RWPE2 (cell line): Measurements from ENCODE around the gene ITSN2.

ENCODE experiments used
- ATAC-seq: fragments of 200-7000 bp; cut with Tn5 transposase; 3 replicates; pipeline ENCODE4 v1.9.1; 2021; ENCODE audit warnings: low read depth
- DNase-seq: peaks from one replicate; pipeline ENCODE4 v3.0.0-alpha.2; 2020; ENCODE audit warnings: low spot score
- H3K27ac ChIP-seq: fragments of 450-650 bp; 2 replicates; pipeline ENCODE4 v1.5.1; 2017; ENCODE audit warnings: mild to moderate bottlenecking; ENCODE audit not compliant: poor library complexity, severe bottlenecking
- H3K27me3 ChIP-seq: fragments of 250-450 bp; sonication (Bioruptor Pico); 2 replicates; pipeline ENCODE4 v1.5.1; 2021; ENCODE audit warnings: mild to moderate bottlenecking, moderate library complexity; ENCODE audit not compliant: insufficient read depth, poor library complexity, severe bottlenecking
- H3K36me3 ChIP-seq: fragments of 250-450 bp; sonication (Bioruptor Pico); 2 replicates; pipeline ENCODE4 v1.5.1; 2020; ENCODE audit warnings: low read depth, mild to moderate bottlenecking, moderate library complexity
- H3K4me1 ChIP-seq: fragments of 250-450 bp; sonication (Bioruptor Pico); 2 replicates; pipeline ENCODE4 v1.5.1; 2021; ENCODE audit warnings: mild to moderate bottlenecking, moderate library complexity; ENCODE audit not compliant: insufficient read depth, poor library complexity, severe bottlenecking
- H3K4me3 ChIP-seq: fragments of 250-450 bp; sonication (Bioruptor Pico); 2 replicates; pipeline ENCODE4 v1.5.1; 2021; ENCODE audit warnings: mild to moderate bottlenecking, moderate library complexity; ENCODE audit not compliant: severe bottlenecking
- H3K9me3 ChIP-seq: fragments of 250-450 bp; sonication (Bioruptor Pico); 2 replicates; pipeline ENCODE4 v1.5.1; 2021; ENCODE audit warnings: mild to moderate bottlenecking, moderate library complexity; ENCODE audit not compliant: severe bottlenecking
- TF ChIP-seq, protein P1 (sequence below): fragments of 450-650 bp; IDR thresholded peaks from one replicate; pipeline ENCODE4 v1.5.1; 2017; ENCODE audit warnings: mild to moderate bottlenecking, moderate library complexity; ENCODE audit not compliant: poor library complexity, severe bottlenecking

ITSN2 gene

DNA sequence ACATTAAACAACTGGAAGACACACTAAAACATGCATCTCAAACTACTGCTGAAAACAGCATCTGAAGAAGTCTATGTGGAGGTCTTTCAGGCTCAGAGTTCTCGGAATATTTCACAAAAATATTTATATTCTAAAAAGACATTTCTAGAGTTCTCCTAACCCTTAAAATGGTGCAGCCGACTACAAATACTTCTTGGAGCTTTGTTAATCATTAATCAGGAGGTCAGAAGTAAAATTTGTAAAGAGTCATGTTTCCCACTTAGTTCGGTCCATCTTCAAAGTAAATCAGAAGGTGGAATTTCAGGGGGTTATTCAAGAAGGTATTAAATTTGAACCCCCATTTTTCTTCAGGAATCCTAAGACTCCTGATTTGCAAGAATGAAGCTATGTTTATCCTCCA lies 112.7 kb downstream of the ITSN2 start:
- Histone ChIP-seq H3K36me3 (peaks cover 36% of the 10 kb centered on the region), H3K4me3 (no peak overlapping the region), H3K27me3 (no peaks in the 10 kb centered on the region), H3K9me3 (no peaks in the 10 kb centered on the region), H3K27ac (no peak overlapping the region), H3K4me1 (no peaks in the 10 kb centered on the region)
- DNase-seq (no peak), ATAC-seq (no peak)
- TF ChIP-seq, protein P1, sequence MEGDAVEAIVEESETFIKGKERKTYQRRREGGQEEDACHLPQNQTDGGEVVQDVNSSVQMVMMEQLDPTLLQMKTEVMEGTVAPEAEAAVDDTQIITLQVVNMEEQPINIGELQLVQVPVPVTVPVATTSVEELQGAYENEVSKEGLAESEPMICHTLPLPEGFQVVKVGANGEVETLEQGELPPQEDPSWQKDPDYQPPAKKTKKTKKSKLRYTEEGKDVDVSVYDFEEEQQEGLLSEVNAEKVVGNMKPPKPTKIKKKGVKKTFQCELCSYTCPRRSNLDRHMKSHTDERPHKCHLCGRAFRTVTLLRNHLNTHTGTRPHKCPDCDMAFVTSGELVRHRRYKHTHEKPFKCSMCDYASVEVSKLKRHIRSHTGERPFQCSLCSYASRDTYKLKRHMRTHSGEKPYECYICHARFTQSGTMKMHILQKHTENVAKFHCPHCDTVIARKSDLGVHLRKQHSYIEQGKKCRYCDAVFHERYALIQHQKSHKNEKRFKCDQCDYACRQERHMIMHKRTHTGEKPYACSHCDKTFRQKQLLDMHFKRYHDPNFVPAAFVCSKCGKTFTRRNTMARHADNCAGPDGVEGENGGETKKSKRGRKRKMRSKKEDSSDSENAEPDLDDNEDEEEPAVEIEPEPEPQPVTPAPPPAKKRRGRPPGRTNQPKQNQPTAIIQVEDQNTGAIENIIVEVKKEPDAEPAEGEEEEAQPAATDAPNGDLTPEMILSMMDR = no peak

DNA sequence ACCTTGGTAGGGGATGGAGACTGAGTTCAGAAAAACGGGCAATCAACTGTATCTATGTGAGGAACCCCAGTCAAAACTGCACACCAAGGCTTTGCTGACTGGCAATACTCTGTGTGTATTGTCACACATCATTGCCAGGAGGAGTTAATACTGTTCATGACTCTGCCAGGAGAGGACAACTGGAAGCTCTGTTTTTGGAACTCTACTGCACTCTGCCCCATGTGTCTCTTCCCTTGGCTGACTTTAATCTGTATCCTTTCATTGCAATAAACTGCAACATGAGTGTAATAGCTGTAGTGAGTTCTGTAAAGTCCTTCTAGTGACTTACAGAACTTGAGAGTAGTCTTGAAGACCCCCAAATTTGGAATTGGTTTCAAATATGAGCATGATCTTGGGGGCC lies 113.2 kb downstream of the ITSN2 start:
- Histone ChIP-seq H3K27me3 (no peaks in the 10 kb centered on the region), H3K27ac (no peak overlapping the region), H3K4me3 (no peak overlapping the region), H3K4me1 (no peaks in the 10 kb centered on the region), H3K9me3 (no peaks in the 10 kb centered on the region), H3K36me3 (peaks cover 38% of the 10 kb centered on the region)
- ATAC-seq = no peak
- DNase-seq = no peak
- TF ChIP-seq, protein P1 = no peak

DNA sequence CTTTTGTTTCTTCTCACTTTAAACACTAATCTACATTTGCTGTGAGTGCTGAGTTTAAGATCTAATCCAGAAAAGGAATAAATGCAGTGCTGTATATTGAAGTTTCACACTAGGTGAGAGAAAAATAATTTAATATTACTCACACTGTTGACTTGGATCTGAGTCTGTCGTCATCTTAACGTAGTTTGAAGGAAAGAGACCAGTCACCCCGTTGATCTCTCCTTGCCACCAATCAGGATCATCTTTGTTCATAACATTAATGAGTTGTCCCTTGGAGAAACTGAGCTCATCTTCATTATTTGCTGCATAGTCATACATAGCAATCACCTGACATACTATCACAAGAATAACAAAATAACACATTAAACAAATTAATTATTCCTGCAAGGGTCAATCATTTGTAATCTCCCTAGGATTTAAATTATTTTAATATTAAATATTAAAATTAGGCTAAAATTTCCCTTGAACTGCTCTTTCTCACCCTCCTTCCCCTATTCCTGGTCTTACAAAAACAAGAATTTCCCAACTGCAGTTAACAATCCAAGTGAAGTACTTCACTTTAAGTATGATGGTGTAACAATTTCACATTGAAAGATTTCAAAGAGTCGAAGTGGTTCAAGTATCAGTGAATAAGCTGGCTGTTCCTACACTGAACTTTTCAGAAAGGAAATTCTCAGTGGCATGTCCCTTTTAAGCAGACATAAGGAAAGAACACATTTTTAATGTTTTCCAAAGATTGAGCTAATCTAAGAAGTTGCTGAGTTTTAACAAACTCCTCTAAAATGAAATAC lies 114.2 kb downstream of the ITSN2 start:
- H3K27ac ChIP-seq = no peak overlapping the region
- DNase-seq = no peak
- no peaks in the 10 kb centered on the region for H3K4me1 ChIP-seq
- no peaks in the 10 kb centered on the region for H3K27me3 ChIP-seq
- H3K36me3 ChIP-seq = peaks cover 36% of the 10 kb centered on the region
- TF ChIP-seq, protein P1 = no peak
- ATAC-seq = no peak
- no peak overlapping the region for H3K4me3 ChIP-seq
- no peaks in the 10 kb centered on the region for H3K9me3 ChIP-seq

DNA sequence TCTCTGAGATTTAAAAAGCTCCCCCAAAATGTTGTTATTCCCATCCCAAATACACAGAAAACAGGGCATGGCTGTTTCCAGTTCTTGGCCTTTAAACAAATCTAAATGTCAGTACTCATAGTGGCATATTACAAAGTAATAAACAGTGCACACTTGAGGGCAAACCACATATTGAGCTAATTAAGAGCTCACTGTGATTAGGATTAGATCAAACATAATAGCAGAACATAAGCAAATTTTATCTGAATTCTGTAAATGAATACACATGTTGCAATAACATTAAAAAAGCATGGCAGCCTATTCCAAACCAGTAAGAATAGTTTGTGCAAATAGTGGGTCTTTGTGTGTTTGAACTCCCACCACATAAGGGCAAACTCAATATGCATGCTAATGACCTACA lies 118.8 kb downstream of the ITSN2 start:
- ATAC-seq (no peak), DNase-seq (no peak)
- Histone ChIP-seq H3K27me3 (no peaks in the 10 kb centered on the region), H3K36me3 (peaks cover 30% of the 10 kb centered on the region), H3K4me1 (no peaks in the 10 kb centered on the region), H3K4me3 (no peak overlapping the region), H3K27ac (no peak overlapping the region), H3K9me3 (no peaks in the 10 kb centered on the region)
- TF ChIP-seq, protein P1 = no peak

DNA sequence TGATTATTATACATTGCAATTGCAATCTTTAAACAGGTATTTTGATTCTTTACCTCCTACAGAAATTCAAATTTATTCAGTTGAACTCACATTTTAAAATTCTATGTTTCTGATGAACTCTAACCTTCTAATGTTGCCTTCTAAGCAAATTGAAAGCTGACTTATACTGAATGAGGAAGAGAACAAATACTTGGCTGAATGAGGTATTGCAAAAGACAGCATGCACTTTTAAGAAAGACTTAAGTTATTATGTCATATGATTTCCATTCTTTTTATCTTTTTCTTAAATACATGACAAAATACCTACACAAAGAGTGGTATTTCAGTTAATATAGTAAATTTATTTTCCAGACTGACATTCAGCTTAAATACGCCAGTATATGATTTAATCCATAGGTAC lies 120.8 kb downstream of the ITSN2 start:
- no peak overlapping the region for H3K27ac ChIP-seq
- H3K36me3 ChIP-seq = peaks cover 19% of the 10 kb centered on the region
- no peaks in the 10 kb centered on the region for H3K27me3 ChIP-seq
- no peaks in the 10 kb centered on the region for H3K9me3 ChIP-seq
- H3K4me1 ChIP-seq = no peaks in the 10 kb centered on the region
- TF ChIP-seq, protein P1 = no peak
- no peak overlapping the region for H3K4me3 ChIP-seq
- DNase-seq (no peak), ATAC-seq (no peak)
